H1 (cell line): ENCODE data around the gene PKP3. TPM values are rescaled to one million over a fixed set of nuclear protein-coding genes. Genes with fewer than 3 reads are reported as not detected.
"Not testable (repeated sequence)": the region's sequence is repeated elsewhere in the genome, so short reads cannot be mapped to it uniquely, and the experiment has no call there.

Experiments used
- CTCF ChIA-PET: fragments of 300-600 bp; sonication (Branson Sonifier 250); formaldehyde crosslinking; loops from one replicate; lab custom pipeline; 2021; ENCODE audit not compliant: partially characterized antibody; lab: Charles Lee
- POLR2A ChIA-PET: fragments of 300-600 bp; sonication (Branson Sonifier 250); formaldehyde crosslinking; loops from one replicate; lab custom pipeline; 2021; ENCODE audit warnings: inconsistent platforms; ENCODE audit not compliant: partially characterized antibody; lab: Charles Lee
- DNase-seq, 2 experiments: peaks; one replicate each; pipeline versions ENCODE4 v3.0.0 to v3.0.0-alpha.2; 2010 to 2022; ENCODE audit warnings: low spot score in 2 of 2, low read depth in 1 of 2, mixed read lengths in 1 of 2
- FAIRE-seq: peaks from 2 replicates; lab custom pipeline; 2011; peaks lifted over from hg19 to GRCh38; lab: Jason Lieb, UNC
- H2AFZ ChIP-seq: 2 replicates; pipeline ENCODE4 v1.8.1; 2012; ENCODE audit warnings: low read length, inconsistent platforms
- H2AK5ac ChIP-seq: 2 replicates; pipeline ENCODE4 v1.6.1; 2013; ENCODE audit warnings: low read depth, low read length
- H2BK120ac ChIP-seq: replicated peaks from 2 replicates; pipeline ENCODE3; 2013; ENCODE audit warnings: low read depth, low read length, inconsistent platforms
- H2BK12ac ChIP-seq: 2 replicates; pipeline ENCODE4 v1.6.1; 2013; ENCODE audit warnings: low read depth, low read length
- H2BK15ac ChIP-seq: 2 replicates; pipeline ENCODE4 v1.6.1; 2013; ENCODE audit warnings: low read length
- H2BK20ac ChIP-seq: 2 replicates; pipeline ENCODE4 v1.6.1; 2013; ENCODE audit warnings: low read length
- H2BK5ac ChIP-seq: 2 replicates; pipeline ENCODE4 v1.6.1; 2013; ENCODE audit warnings: low read depth, low read length
- H3K14ac ChIP-seq: 2 replicates; pipeline ENCODE4 v1.6.1; 2013; ENCODE audit warnings: inconsistent platforms; ENCODE audit not compliant: insufficient read length
- H3K18ac ChIP-seq: 2 replicates; pipeline ENCODE4 v1.6.1; 2013; ENCODE audit warnings: low read length; ENCODE audit errors: extremely low read depth
- H3K23ac ChIP-seq: 2 replicates; pipeline ENCODE4 v1.6.1; 2013; ENCODE audit warnings: inconsistent platforms; ENCODE audit not compliant: insufficient read length
- H3K23me2 ChIP-seq: 2 replicates; pipeline ENCODE4 v1.6.1; 2013; ENCODE audit warnings: low read depth, low read length
- H3K27ac ChIP-seq: 2 replicates; pipeline ENCODE4 v1.6.1; 2011; ENCODE audit warnings: low read depth, low read length, inconsistent platforms
- H3K27me3 ChIP-seq, 4 experiments: replicated peaks in 1 of 4; 1 replicate in 1 of 4; 2 replicates in 3 of 4; pipeline versions ENCODE4 v1.6.1 to v1.8.1; 2011 to 2013; ENCODE audit warnings: low read length in 3 of 4, mild to moderate bottlenecking in 3 of 4, inconsistent platforms in 2 of 4, mixed read lengths in 2 of 4, moderate library complexity in 1 of 4; ENCODE audit not compliant: control insufficient read depth in 3 of 4, insufficient read depth in 3 of 4; ENCODE audit errors: extremely low read depth in 1 of 4
- H3K36me3 ChIP-seq, 4 experiments: 2 replicates each; pipeline versions ENCODE4 v1.6.1 to v1.8.1; 2011 to 2013; ENCODE audit warnings: mild to moderate bottlenecking in 4 of 4, low read length in 3 of 4, moderate library complexity in 2 of 4, control low read depth in 1 of 4, inconsistent platforms in 1 of 4; ENCODE audit not compliant: insufficient read depth in 4 of 4, control insufficient read depth in 2 of 4
- H3K4ac ChIP-seq: replicated peaks from 2 replicates; pipeline ENCODE3; 2013; ENCODE audit warnings: low read length, low read depth, mixed read lengths, inconsistent platforms; ENCODE audit not compliant: insufficient read length
- H3K4me1 ChIP-seq, 4 experiments: replicated peaks in 1 of 4; 1 replicate in 1 of 4; 2 replicates in 3 of 4; pipeline versions ENCODE4 v1.6.1 to v1.8.1; 2011 to 2013; ENCODE audit warnings: low read length in 3 of 4, inconsistent platforms in 2 of 4, mixed read lengths in 1 of 4; ENCODE audit not compliant: insufficient read depth in 4 of 4, control insufficient read depth in 3 of 4
- H3K4me2 ChIP-seq, 2 experiments: 2 replicates each; pipeline versions ENCODE4 v1.6.1 to v1.8.1; 2011 to 2013; ENCODE audit warnings: low read depth in 2 of 2, low read length in 2 of 2, control low read depth in 1 of 2, inconsistent platforms in 1 of 2, mild to moderate bottlenecking in 1 of 2; ENCODE audit not compliant: insufficient read depth in 1 of 2
- H3K4me3 ChIP-seq, 4 experiments: fragments of 200-600, 300-600 bp in 1 of 4; sonication (generic), shearing (Covaris generic), sonication (Bioruptor Twin) in 1 of 4; 2 replicates each; pipeline versions ENCODE4 v1.5.1 to v1.8.1; 2011 to 2016; ENCODE audit warnings: low read length in 4 of 4, low read depth in 3 of 4, control low read depth in 2 of 4, inconsistent platforms in 2 of 4, mild to moderate bottlenecking in 2 of 4, mixed read lengths in 1 of 4, moderate library complexity in 1 of 4; ENCODE audit not compliant: insufficient read depth in 2 of 4; ENCODE audit errors: extremely low read depth in 1 of 4
- H3K56ac ChIP-seq: replicated peaks from 2 replicates; pipeline ENCODE3; 2013; ENCODE audit warnings: low read depth, mild to moderate bottlenecking, mixed read lengths, low read length, inconsistent platforms; ENCODE audit not compliant: insufficient read length
- H3K79me1 ChIP-seq: 2 replicates; pipeline ENCODE4 v1.6.1; 2013; ENCODE audit warnings: low read depth, low read length, control low read depth
- H3K79me2 ChIP-seq, 2 experiments: 2 replicates each; pipeline versions ENCODE4 v1.6.1 to v1.8.1; 2012 to 2013; ENCODE audit warnings: low read length in 2 of 2, mild to moderate bottlenecking in 2 of 2, inconsistent platforms in 1 of 2; ENCODE audit not compliant: insufficient read depth in 2 of 2, control insufficient read depth in 1 of 2
- H3K9ac ChIP-seq, 4 experiments: replicated peaks in 1 of 4; 1 replicate in 1 of 4; 2 replicates in 3 of 4; pipeline versions ENCODE4 v1.6.1 to v1.8.1; 2011 to 2013; ENCODE audit warnings: low read depth in 3 of 4, low read length in 3 of 4, control low read depth in 2 of 4, mild to moderate bottlenecking in 2 of 4, moderate library complexity in 2 of 4, inconsistent platforms in 1 of 4; ENCODE audit errors: extremely low read depth in 1 of 4
- H3K9me3 ChIP-seq, 2 experiments: 2 replicates each; pipeline versions ENCODE4 v1.6.1 to v1.8.1; 2012 to 2013; ENCODE audit warnings: mild to moderate bottlenecking in 2 of 2, moderate library complexity in 2 of 2, control low read depth in 1 of 2, inconsistent platforms in 1 of 2, low read depth in 1 of 2, low read length in 1 of 2, mixed read lengths in 1 of 2; ENCODE audit not compliant: insufficient read depth in 2 of 2
- H4K20me1 ChIP-seq, 2 experiments: replicated peaks in 1 of 2; 2 replicates each; pipeline versions ENCODE3 to v1.8.1; 2011 to 2013; ENCODE audit warnings: inconsistent platforms in 2 of 2, low read length in 2 of 2, mild to moderate bottlenecking in 1 of 2; ENCODE audit not compliant: insufficient read depth in 2 of 2, control insufficient read depth in 1 of 2
- H4K5ac ChIP-seq: 2 replicates; pipeline ENCODE4 v1.6.1; 2013; ENCODE audit warnings: low read length, low read depth, mixed read lengths, inconsistent platforms; ENCODE audit not compliant: insufficient read length
- H4K8ac ChIP-seq: 2 replicates; pipeline ENCODE4 v1.8.0; 2013; ENCODE audit warnings: mild to moderate bottlenecking, moderate library complexity, low read length, inconsistent platforms; ENCODE audit not compliant: insufficient read depth; ENCODE audit errors: extremely low read depth
- H4K91ac ChIP-seq: replicated peaks from 2 replicates; pipeline ENCODE3; 2013; ENCODE audit warnings: low read length, mixed read lengths, inconsistent platforms; ENCODE audit not compliant: insufficient read length
- WGBS, 2 experiments: shearing (Covaris generic) in 1 of 2; methylation state at CpG; one replicate each; pipeline versions ENCODE4 v1.1.6 to v1.1.7; 2013 to 2015; ENCODE audit warnings: low lambda C conversion rate in 2 of 2, mixed read lengths in 2 of 2, inconsistent platforms in 1 of 2, low coverage in 1 of 2, missing lambda C conversion rate in 1 of 2; ENCODE audit not compliant: insufficient replicate concordance in 2 of 2, insufficient coverage in 1 of 2, insufficient read length in 1 of 2; ENCODE audit errors: extremely low coverage in 1 of 2, missing lambda C conversion rate in 1 of 2; 5-methylcytosine and 5-hydroxymethylcytosine counted together
- polyA plus RNA-seq, 7 experiments: library from polyadenylated mRNA; depleted of rRNA in 3 of 7; stranded (reverse) in 5 of 7; unstranded in 2 of 7; fragments of >200 nt in 5 of 7; fragments of 200-250 nt in 2 of 7; gene quantifications; 1 replicate in 5 of 7; 2 replicates in 1 of 7; 4 replicates in 1 of 7; pipeline versions ENCODE4 v1.2.1 to v1.2.3, GENCODE V29; 2011 to 2013; ENCODE audit warnings: missing spikeins in 2 of 7, mixed read lengths in 2 of 7
- total RNA-seq: library from RNA; stranded (reverse); fragmentation: NEBNext Ultra II Directional; extraction: Animal tissue kit (Norgen Biotek cat#: 25700); gene quantifications from 2 replicates; pipeline ENCODE4 v1.2.1, GENCODE V29; 2021

The PKP3 gene
- total and polyA plus RNA-seq, 2 of the 8 experiments (the other 6 are each of a cell fraction or from before 2014, with no cell fraction given): 16.7 to 28.7 TPM

DNA sequence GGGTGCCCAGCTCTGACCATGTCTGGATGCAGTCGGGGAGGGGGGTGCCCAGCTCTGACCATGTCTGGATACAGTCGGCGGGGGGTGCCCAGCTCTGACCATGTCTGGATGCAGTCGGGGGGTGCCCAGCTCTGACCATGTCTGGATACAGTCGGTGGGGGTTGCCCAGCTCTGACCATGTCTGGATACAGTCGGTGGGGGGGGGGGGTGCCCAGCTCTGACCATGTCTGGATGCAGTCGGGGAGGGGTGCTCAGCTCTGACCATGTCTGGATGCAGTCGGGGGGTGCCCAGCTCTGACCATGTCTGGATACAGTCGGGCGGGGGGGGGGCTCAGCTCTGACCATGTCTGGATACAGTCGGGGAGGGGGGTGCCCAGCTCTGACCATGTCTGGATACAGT lies 17.5 kb downstream of the PKP3 start:
- not testable (repeated sequence) for H2AFZ ChIP-seq, H2BK120ac ChIP-seq, H3K14ac ChIP-seq, H2BK12ac ChIP-seq, H3K23me2 ChIP-seq, H4K8ac ChIP-seq, FAIRE-seq, H2BK20ac ChIP-seq, H2AK5ac ChIP-seq, H3K9me3 ChIP-seq, H3K4me3 ChIP-seq, H3K79me1 ChIP-seq, H3K4ac ChIP-seq, H4K5ac ChIP-seq, H3K27ac ChIP-seq, H2BK15ac ChIP-seq, H3K9ac ChIP-seq, H3K18ac ChIP-seq, H3K23ac ChIP-seq, H2BK5ac ChIP-seq, H4K91ac ChIP-seq, H3K56ac ChIP-seq, H3K4me2 ChIP-seq, H3K36me3 ChIP-seq
- peaks cover 14 to 20% of the 10 kb centered on the region in 2 experiments for H4K20me1 ChIP-seq
- WGBS, 2 experiments: 80% methylated on average over 2 of the region's 11 CpGs; no CpG with 5 or more reads in 1 of the 2 experiments
- CTCF ChIA-PET: interaction anchor here (0.8 to 2.4 kb wide), 2 partner anchors 43 to 107 kb away, joined by 3 to 7 read pairs; no protein-coding TSS in a partner anchor
- peaks cover 0 to 25% (median 17%) of the 10 kb centered on the region in 4 experiments; a peak in 6 of 7 replicates for H3K4me1 ChIP-seq
- POLR2A ChIA-PET: interaction anchor here (0.7 to 1.7 kb wide), 4 partner anchors 12 to 82 kb away, joined by 4 to 5 read pairs (median 4); no protein-coding TSS in a partner anchor
- H3K79me2 ChIP-seq: peaks cover 0 to 19% of the 10 kb centered on the region in 2 experiments; a peak in 1 of 4 replicates
- H3K27me3 ChIP-seq: peaks cover 0 to 12% (median 2%) of the 10 kb centered on the region in 4 experiments; a peak in 5 of 7 replicates
- DNase-seq: peak in 1 of 2 experiments; percentile 14
